Vagina (tissue), 2 donors: ENCODE data around the gene DPP10. TPM values are rescaled to one million over a fixed set of nuclear protein-coding genes. Genes with fewer than 3 reads are reported as not detected.
A peak's percentile ranks its signal among the peaks of the same experiment; 100 is the strongest.

Experiments
- DNase-seq, 2 donors: peaks; one replicate each; pipeline ENCODE4 v3.0.0-alpha.2; 2017; ENCODE audit errors: extremely low spot score in 2 of 2
- H3K27ac ChIP-seq: fragments of 200-600 bp; sonication (generic); one replicate; pipeline ENCODE4 v1.5.1; 2019
- H3K27me3 ChIP-seq: fragments of 200-600 bp; sonication (generic); one replicate; pipeline ENCODE4 v1.5.1; 2019
- H3K36me3 ChIP-seq, 2 donors: fragments of 200-600 bp; sonication (generic); one replicate each; pipeline ENCODE4 v1.5.1; 2017 to 2019
- H3K4me1 ChIP-seq: fragments of 200-600 bp; sonication (generic); one replicate; pipeline ENCODE4 v1.5.1; 2019
- H3K4me3 ChIP-seq, 2 donors: fragments of 200-600 bp; sonication (generic); 1 replicate in 1 of 2; 2 replicates in 1 of 2; pipeline ENCODE4 v1.5.1; 2016 to 2019
- H3K9me3 ChIP-seq: fragments of 200-600 bp; sonication (generic); one replicate; pipeline ENCODE4 v1.5.1; 2019
- CTCF ChIP-seq, 3 experiments: fragments of 450-650 bp in 2 of 3; fragments of 200-600 bp in 1 of 3; sonication (generic) in 1 of 3; IDR thresholded peaks; one replicate each; pipeline ENCODE4 v1.5.1; 2017 to 2019; ENCODE audit warnings: antibody characterized with exemption in 3 of 3, mild to moderate bottlenecking in 2 of 3, moderate library complexity in 2 of 3
- POLR2A ChIP-seq, 2 donors: fragments of 450-650 bp; IDR thresholded peaks; one replicate each; pipeline ENCODE4 v1.6.1; 2017; ENCODE audit warnings: antibody characterized with exemption in 2 of 2, mild to moderate bottlenecking in 2 of 2, moderate library complexity in 2 of 2
- POLR2AphosphoS5 ChIP-seq, 2 donors: sonication (generic); formaldehyde crosslinking; IDR thresholded peaks; one replicate each; pipeline ENCODE4 v1.9.0; 2017; ENCODE audit warnings: antibody characterized with exemption in 2 of 2, mild to moderate bottlenecking in 2 of 2, low read depth in 1 of 2; ENCODE audit not compliant: insufficient read depth in 1 of 2
- intact Hi-C: fragments of 100-400 bp; cut with DNase I; formaldehyde crosslinking; loops from one replicate; pipeline ENCODE4 v1.15.1; 2023
- total RNA-seq: library from RNA; depleted of rRNA; stranded (reverse); fragments of >200 nt; gene quantifications from one replicate; pipeline ENCODE4 v1.2.3, GENCODE V29; 2016

Gene DPP10
- total RNA-seq, 1 donor from 2014 or later, result not detected

- H3K9me3 ChIP-seq, result no peaks in the 10 kb centered on the region
- DNase-seq, result no peak
- intact Hi-C loops, result no loop called here
- H3K4me1 ChIP-seq, result no peaks in the 10 kb centered on the region
- no peak overlapping the region for H3K4me3 ChIP-seq
- H3K36me3 ChIP-seq, result no peaks in the 10 kb centered on the region
- no peaks in the 10 kb centered on the region for H3K27me3 ChIP-seq
- TF ChIP-seq CTCF (IDR thresholded peaks at IDR 0.05) (no peak), POLR2AphosphoS5 (IDR thresholded peaks at IDR 0.05; ENCODE audit: insufficient read depth in 1 of 2, low read depth in 1 of 2) (no peak), POLR2A (IDR thresholded peaks at IDR 0.05) (no peak)
- H3K27ac ChIP-seq, result no peak overlapping the region
Measured at GRCh38 chr2:114546531-114546930, 104.1 kb downstream of the DPP10 start.

GRCh38 chr2:114548151-114548550 lies 105.7 kb downstream of the DPP10 start:
- Histone ChIP-seq H3K9me3 (no peaks in the 10 kb centered on the region), H3K36me3 (no peaks in the 10 kb centered on the region), H3K27ac (no peak overlapping the region), H3K27me3 (no peaks in the 10 kb centered on the region), H3K4me1 (no peaks in the 10 kb centered on the region), H3K4me3 (no peak overlapping the region)
- intact Hi-C loops, result no loop called here
- no peak for DNase-seq
- TF ChIP-seq POLR2A (IDR thresholded peaks at IDR 0.05) (no peak), POLR2AphosphoS5 (IDR thresholded peaks at IDR 0.05; ENCODE audit: insufficient read depth in 1 of 2, low read depth in 1 of 2) (no peak), CTCF (IDR thresholded peaks at IDR 0.05) (no peak)

- H3K4me1 ChIP-seq, result no peaks in the 10 kb centered on the region
- H3K27me3 ChIP-seq, result no peaks in the 10 kb centered on the region
- H3K36me3 ChIP-seq, result no peaks in the 10 kb centered on the region
- H3K9me3 ChIP-seq, result no peaks in the 10 kb centered on the region
- H3K27ac ChIP-seq, result no peak overlapping the region
- intact Hi-C loops, result no loop called here
- TF ChIP-seq CTCF (IDR thresholded peaks at IDR 0.05), result no peak
- no peak for TF ChIP-seq POLR2A (IDR thresholded peaks at IDR 0.05)
- no peak for TF ChIP-seq POLR2AphosphoS5 (IDR thresholded peaks at IDR 0.05; ENCODE audit: insufficient read depth in 1 of 2, low read depth in 1 of 2)
- no peak overlapping the region for H3K4me3 ChIP-seq
- no peak for DNase-seq
Measured at GRCh38 chr2:114550364-114550763, 107.9 kb downstream of the DPP10 start.

- intact Hi-C loops, result no loop called here
- Histone ChIP-seq H3K36me3 (no peaks in the 10 kb centered on the region), H3K4me3 (no peak overlapping the region), H3K27ac (no peak overlapping the region), H3K9me3 (no peaks in the 10 kb centered on the region), H3K4me1 (no peaks in the 10 kb centered on the region), H3K27me3 (no peaks in the 10 kb centered on the region)
- DNase-seq, result no peak
- TF ChIP-seq CTCF (IDR thresholded peaks at IDR 0.05) (peak in 2 of 3 experiments; percentile 25 to 26), POLR2A (IDR thresholded peaks at IDR 0.05) (no peak)
Measured at GRCh38 chr2:114550895-114551793, 108.7 kb downstream of the DPP10 start.

GRCh38 chr2:114553027-114553426 lies 110.6 kb downstream of the DPP10 start:
- no peak overlapping the region for H3K27ac ChIP-seq
- H3K36me3 ChIP-seq, result no peaks in the 10 kb centered on the region
- H3K4me1 ChIP-seq, result no peaks in the 10 kb centered on the region
- intact Hi-C loops, result no loop called here
- no peak for DNase-seq
- no peaks in the 10 kb centered on the region for H3K9me3 ChIP-seq
- no peak overlapping the region for H3K4me3 ChIP-seq
- H3K27me3 ChIP-seq, result no peaks in the 10 kb centered on the region
- TF ChIP-seq CTCF (IDR thresholded peaks at IDR 0.05) (no peak), POLR2AphosphoS5 (IDR thresholded peaks at IDR 0.05; ENCODE audit: insufficient read depth in 1 of 2, low read depth in 1 of 2) (no peak), POLR2A (IDR thresholded peaks at IDR 0.05) (no peak)
